Measurements from ENCODE around the gene GARIN3.
"Not testable (repeated sequence)": the region's sequence is repeated elsewhere in the genome, so short reads cannot be mapped to it uniquely, and the experiment has no call there.

DNA sequence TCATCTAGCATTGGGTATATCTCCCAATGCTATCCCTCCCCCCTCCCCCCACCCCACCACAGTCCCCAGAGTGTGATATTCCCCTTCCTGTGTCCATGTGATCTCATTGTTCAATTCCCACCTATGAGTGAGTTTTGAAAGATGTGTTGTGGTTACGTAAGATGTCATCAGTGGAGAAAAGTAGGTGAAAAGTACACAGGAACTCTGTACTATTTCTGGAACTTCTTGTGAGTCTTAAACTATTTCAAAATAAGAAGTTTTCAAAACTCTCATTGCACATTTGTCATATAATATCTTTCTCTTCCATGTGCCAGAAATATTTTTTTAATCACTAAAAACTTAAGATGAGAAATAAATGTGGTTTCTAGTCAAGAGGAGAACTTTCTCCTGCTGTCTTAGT is 44.6 kb upstream of the GARIN3 start:
- TF ChIP-seq, protein P1, sequence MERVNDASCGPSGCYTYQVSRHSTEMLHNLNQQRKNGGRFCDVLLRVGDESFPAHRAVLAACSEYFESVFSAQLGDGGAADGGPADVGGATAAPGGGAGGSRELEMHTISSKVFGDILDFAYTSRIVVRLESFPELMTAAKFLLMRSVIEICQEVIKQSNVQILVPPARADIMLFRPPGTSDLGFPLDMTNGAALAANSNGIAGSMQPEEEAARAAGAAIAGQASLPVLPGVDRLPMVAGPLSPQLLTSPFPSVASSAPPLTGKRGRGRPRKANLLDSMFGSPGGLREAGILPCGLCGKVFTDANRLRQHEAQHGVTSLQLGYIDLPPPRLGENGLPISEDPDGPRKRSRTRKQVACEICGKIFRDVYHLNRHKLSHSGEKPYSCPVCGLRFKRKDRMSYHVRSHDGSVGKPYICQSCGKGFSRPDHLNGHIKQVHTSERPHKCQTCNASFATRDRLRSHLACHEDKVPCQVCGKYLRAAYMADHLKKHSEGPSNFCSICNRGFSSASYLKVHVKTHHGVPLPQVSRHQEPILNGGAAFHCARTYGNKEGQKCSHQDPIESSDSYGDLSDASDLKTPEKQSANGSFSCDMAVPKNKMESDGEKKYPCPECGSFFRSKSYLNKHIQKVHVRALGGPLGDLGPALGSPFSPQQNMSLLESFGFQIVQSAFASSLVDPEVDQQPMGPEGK (CRISPR knock-in tag; IDR thresholded peaks at IDR 0.05; ENCODE audit: borderline replicate concordance): not testable (repeated sequence)
- TF ChIP-seq, protein P2, sequence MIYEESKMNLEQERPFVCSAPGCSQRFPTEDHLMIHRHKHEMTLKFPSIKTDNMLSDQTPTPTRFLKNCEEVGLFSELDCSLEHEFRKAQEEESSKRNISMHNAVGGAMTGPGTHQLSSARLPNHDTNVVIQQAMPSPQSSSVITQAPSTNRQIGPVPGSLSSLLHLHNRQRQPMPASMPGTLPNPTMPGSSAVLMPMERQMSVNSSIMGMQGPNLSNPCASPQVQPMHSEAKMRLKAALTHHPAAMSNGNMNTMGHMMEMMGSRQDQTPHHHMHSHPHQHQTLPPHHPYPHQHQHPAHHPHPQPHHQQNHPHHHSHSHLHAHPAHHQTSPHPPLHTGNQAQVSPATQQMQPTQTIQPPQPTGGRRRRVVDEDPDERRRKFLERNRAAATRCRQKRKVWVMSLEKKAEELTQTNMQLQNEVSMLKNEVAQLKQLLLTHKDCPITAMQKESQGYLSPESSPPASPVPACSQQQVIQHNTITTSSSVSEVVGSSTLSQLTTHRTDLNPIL (CRISPR knock-in tag; IDR thresholded peaks at IDR 0.05; ENCODE audit: low read depth): not testable (repeated sequence)
- TF ChIP-seq TOX (CRISPR knock-in tag; IDR thresholded peaks at IDR 0.05; ENCODE audit: borderline replicate concordance); TCF4 (CRISPR knock-in tag; IDR thresholded peaks at IDR 0.05; ENCODE audit: borderline replicate concordance); BACH2 (CRISPR knock-in tag; IDR thresholded peaks at IDR 0.05; ENCODE audit: borderline replicate concordance); SNAI2 (CRISPR knock-in tag; IDR thresholded peaks at IDR 0.05); ZC3H10 (CRISPR knock-in tag; IDR thresholded peaks at IDR 0.05); ZNF8 (CRISPR knock-in tag; IDR thresholded peaks at IDR 0.05): not testable (repeated sequence)
